HG03064 (cell line): ENCODE data around the gene ATP1B1.

Experiments used
- ATAC-seq: cut with Tn5 transposase; IDR thresholded peaks from one replicate; pipeline ENCODE4 v1.9.1; 2021; ENCODE audit warnings: low read depth; ENCODE audit not compliant: unreplicated experiment

ATP1B1 gene

DNA sequence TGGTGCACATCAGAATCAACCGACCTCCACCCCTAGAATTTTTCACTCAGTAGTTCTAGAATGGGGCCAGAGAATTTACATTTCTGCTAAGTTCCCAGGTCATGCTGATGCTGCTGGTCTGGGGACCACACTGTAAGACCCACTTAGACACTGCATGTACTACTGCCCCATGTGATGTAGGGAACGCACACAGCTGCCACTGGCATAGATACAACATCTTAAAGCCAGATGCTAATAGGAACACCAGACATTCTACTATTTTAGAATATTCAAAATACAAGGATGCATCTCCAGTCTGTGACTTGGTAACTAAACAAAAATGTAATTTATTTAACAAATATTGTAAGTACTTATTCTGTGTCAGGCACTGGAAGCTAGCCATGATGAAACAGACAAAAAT lies 14.1 kb upstream of the ATP1B1 start:
- ATAC-seq, result no peak

DNA sequence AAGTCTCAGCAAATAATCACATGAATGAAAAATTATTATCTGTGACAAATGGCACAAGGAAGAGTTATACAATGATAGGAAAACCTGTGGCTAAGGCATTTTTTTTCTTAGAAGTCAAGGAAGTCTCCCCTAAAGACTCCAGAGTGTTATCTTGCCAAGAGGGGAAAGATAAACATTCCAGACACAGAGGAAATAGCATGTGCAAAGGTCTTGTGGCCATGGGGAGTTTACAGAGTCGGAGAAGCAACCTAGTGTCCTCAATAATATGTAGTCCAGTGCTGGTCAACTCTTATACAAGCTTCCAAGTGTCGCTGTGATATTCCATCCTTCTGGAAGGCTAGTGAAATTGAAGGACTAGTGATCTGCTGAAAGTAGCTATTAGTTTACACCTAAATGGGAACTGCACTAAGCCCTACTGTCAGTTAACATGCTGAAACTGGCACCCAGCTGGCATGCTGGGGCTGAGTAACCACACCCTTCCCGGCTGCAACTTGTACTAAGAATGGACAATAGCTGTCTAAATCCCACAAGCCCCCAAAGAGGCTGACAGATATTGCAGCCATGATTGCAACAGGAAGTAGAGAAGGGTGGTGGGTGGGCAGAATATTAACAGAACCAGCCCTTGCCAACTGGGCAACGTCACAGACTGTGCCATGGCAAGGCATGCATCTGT lies 11.5 kb upstream of the ATP1B1 start:
- no peak for ATAC-seq

DNA sequence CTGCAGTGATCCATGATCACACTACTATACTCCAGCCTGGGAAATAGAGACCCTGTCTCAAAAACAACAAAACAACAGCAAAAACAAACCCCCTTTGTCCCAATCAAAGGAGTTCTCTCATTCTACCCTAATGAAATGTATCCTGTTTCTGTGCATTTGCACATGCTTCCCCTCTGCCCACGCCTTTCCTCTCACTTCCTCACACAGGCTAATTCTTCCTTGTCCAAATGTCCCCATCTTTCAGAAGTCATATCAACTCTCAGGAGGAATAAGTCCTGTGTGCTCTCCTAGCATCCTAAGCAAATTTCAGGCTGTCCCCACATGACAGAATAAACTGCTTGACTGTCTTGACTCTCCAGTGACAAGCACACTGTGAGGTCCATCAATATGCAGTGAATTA lies 8.1 kb upstream of the ATP1B1 start:
- ATAC-seq, result no peak

DNA sequence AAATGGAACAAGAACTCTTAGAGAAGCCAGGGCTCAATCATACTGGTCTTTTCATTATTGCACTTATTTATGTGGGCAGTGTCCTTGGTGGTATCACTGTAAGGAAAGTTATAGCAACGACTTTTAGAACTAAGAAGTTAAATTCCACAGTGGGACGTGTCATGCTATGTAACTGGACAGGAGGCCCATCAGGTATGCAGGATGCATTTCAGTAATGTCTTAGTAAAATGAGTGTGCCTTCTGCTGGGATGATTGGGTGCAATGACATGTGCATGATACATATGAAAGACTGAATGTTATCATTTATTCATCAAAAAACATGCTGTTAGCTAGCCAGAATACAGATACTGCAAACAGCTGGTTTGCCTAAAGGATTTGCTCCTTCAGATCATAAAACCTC lies 6.9 kb upstream of the ATP1B1 start:
- no peak for ATAC-seq

GRCh38 chr1:169100208-169100607 lies 6.3 kb upstream of the ATP1B1 start:
- ATAC-seq, result no peak

GRCh38 chr1:169100651-169101088 lies 5.8 kb upstream of the ATP1B1 start:
- no peak for ATAC-seq

DNA sequence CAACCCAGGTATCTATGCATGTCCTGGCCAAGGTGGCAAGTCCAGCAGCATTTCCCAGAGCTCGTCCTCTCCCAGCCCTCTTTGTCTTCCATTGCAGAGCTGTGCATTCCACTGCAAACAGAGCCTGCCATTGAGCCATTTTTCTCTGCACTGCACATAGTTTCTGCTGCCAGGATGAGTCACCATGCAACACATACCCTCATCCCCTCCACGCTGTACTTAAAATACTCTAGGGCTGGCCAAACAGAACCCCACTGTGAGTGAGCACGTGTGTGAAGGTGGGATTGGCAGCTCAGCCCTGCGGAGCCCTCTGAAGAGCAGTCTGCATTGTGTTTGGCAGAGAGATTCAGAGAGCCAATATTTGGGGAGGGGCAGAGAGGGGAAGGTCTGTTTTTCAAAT lies 3.9 kb upstream of the ATP1B1 start:
- no peak for ATAC-seq

- no peak for ATAC-seq
Measured at GRCh38 chr1:169103002-169103401, 3.5 kb upstream of the ATP1B1 start.

- no peak for ATAC-seq
Measured at GRCh38 chr1:169103480-169103893, 3.0 kb upstream of the ATP1B1 start.

GRCh38 chr1:169105087-169105433 lies 1.4 kb upstream of the ATP1B1 start:
- no peak for ATAC-seq

DNA sequence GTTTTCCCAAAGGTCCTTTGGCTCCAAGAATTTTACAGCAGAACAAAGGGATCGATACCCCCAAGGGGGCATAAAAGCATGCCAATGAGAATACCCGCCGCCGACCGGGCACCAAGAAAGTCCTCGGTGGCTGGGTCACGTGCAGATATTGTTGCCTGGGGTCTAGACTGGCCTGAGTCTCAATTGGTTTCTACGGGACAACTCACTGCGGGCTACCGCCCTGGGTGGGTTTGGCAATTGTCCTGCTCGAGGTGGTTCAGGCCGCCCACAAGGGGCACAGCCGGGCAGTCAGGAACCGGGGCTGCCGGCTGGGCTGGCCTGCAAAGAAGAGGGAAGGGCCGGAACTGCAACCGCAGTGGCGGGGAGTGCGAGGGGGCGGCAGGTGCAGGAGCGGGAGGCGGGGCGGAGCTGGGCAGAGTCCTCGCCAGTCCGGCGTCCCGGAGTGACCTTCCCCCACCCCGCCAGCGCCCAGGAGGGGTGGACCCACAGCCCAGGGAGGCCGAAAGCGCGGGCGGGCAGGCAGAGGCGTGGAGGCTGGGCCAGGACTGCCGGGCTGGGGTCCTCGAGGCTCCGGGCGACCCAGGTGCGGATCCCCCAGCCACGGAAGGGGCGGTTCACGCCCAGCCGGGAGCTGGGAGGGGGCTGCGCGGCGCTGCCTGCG lies 926 bp upstream of the ATP1B1 start:
- ATAC-seq, result peak; percentile 27

DNA sequence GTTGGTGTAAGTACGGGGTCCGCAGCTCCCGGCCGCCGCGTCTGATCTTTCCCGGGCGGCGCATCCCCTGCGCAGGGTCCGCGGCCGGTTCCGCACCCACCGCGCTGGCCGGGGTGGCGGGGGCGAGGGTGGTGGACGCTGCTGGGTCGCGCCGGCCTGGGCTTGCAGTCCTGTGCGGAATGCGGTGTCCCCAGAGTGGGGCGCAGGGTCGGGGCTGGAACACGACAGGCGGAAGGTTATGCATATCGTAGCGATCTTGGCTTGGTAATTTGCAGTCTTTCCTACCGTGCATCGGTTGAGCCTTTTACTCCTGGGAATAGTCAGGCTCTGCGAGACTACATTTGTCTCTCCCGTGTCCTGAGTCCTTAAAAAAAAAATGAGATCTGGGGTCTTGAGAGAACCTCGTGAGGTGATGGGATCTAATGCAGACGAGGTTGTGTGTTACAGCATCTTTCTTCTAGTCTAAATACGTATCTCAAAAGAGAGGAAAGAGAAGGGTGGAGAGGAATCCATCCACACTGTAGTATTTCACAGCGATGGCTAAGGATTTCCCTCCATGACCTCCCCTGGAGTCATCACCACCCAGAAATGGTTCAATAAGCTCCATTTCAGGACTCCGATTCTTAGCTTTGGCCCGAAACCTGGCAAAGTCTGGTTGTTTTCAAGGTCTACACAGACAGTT lies 572 bp downstream of the ATP1B1 start:
- peak; percentile 1 for ATAC-seq

GRCh38 chr1:169107603-169108208 lies 1.2 kb downstream of the ATP1B1 start:
- no peak for ATAC-seq

GRCh38 chr1:169108223-169108622 lies 1.7 kb downstream of the ATP1B1 start:
- ATAC-seq, result no peak

DNA sequence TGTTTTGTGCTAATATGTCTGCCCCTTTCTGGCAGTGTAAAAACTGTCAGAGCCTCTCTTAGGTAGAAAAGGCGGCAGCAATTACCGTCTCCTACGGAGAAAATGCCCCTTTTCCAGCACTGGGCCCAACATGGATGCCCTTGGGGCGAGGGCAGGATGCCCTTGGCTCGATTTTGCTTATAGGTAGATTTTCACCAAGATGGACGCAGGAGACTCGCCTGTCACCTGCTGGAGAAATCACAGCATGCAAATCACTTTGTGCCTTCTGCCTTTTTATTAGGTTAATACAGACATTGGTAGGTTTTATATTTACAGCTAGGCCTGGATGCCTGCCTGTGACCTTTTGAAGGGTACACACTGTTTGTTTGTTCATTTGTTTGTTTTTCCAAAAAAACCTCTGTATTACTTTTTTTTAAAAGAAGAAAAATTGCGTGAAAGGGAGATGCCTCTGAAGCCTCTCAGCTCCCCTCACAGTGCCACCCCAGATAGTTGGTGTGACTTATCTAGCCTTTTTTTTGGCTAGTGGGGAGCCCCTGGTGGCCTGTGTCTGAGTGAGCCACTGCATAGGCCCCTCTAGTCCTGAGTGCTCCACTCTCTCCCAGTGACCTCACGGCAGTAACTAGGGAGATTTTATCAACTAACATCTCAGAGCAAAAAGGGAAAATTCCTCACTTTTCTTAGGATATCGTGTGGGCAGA lies 2.5 kb downstream of the ATP1B1 start:
- ATAC-seq, result no peak

GRCh38 chr1:169109561-169110134 lies 3.2 kb downstream of the ATP1B1 start:
- ATAC-seq, result no peak

DNA sequence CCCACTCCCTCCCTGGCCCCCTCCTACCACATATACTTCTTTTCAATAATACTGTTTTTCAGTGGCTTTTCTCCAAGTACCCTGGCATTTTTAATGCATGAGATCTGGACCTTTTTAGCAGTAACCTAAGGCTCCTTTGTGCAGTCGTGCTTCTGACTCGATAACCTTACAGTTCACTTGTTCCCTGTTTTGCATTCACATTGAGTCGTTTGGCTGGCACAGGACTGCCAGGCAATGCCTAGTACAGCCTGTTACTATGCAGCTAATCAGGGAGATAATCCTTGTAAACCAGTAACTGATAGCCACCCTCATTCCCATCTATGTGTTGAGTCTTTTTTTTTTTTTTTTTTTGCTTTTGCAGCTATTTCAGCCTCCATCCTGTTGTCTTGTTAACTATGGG lies 3.7 kb downstream of the ATP1B1 start:
- no peak for ATAC-seq

DNA sequence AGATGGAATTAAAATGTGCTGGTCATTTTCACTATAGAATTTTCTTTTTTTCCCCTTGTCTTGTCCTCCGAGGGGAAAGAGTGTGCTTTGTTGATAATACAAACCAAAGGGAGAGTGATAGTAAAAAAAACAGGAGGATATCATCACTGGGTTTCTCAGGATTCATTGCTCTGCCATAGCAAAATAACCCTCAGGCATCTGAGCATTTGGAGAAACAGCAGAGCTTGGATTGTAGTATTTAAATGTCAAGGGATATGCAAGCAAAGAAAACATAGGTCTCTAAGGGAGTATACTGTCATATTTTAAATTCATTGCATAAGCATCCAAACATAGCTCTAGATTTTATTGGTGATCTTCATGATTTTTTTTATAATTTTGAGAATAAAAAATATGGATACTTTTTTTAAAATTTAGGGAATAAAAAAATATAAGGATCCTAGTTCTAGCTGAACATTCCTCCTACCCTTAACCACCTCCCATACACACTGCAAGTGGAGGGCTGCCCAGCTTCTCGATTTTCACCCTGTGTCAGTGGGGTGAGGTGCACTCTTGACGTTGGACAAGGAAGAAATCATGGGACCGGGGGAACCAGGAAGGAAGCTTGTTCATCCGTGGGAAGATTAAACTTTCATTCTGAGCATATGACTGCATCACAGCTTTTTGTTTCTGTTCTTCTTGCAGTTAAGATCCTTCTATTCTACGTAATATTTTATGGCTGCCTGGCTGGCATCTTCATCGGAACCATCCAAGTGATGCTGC lies 4.4 kb downstream of the ATP1B1 start:
- no peak for ATAC-seq

- ATAC-seq, result no peak
Measured at GRCh38 chr1:169111472-169111871, 5.0 kb downstream of the ATP1B1 start.

GRCh38 chr1:169112241-169112640 lies 5.8 kb downstream of the ATP1B1 start:
- no peak for ATAC-seq
